KMS-11 (cell line): ENCODE results near the gene LDLRAD3.

Experiments used
- H2AFZ ChIP-seq: fragments of 200-600 bp; sonication (generic); 2 replicates; pipeline ENCODE4 v1.6.1; 2016; ENCODE audit warnings: antibody characterized with exemption, mixed run types, low read depth
- H3K27ac ChIP-seq: fragments of 200-600 bp; sonication (generic); 2 replicates; pipeline ENCODE4 v1.6.1; 2016; ENCODE audit warnings: mild to moderate bottlenecking, mixed run types
- H3K27me3 ChIP-seq: fragments of 200-600 bp; sonication (generic); 2 replicates; pipeline ENCODE4 v1.6.1; 2017; ENCODE audit warnings: mild to moderate bottlenecking, low read depth, mixed run types, moderate library complexity; ENCODE audit not compliant: insufficient read depth
- H3K36me3 ChIP-seq: fragments of 200-600 bp; sonication (generic); 2 replicates; pipeline ENCODE4 v1.6.1; 2017; ENCODE audit warnings: mild to moderate bottlenecking, mixed run types; ENCODE audit not compliant: insufficient read depth
- H3K4me1 ChIP-seq: fragments of 200-600 bp; sonication (generic); 2 replicates; pipeline ENCODE4 v1.6.1; 2016; ENCODE audit warnings: mild to moderate bottlenecking, low read depth, mixed run types; ENCODE audit not compliant: poor library complexity, severe bottlenecking
- H3K4me2 ChIP-seq: fragments of 200-600 bp; sonication (generic); 2 replicates; pipeline ENCODE4 v1.7.0; 2016; ENCODE audit warnings: mild to moderate bottlenecking, mixed run types
- H3K4me3 ChIP-seq: fragments of 200-600 bp; sonication (generic); IDR thresholded peaks from 2 replicates; pipeline ENCODE4 v1.6.1; 2017; ENCODE audit warnings: low read depth, low read length, mixed read lengths; ENCODE audit not compliant: insufficient read depth
- H3K79me2 ChIP-seq: fragments of 200-600 bp; sonication (generic); 2 replicates; pipeline ENCODE4 v1.6.1; 2016; ENCODE audit warnings: low read depth, mixed run types; ENCODE audit not compliant: insufficient read depth
- H3K9ac ChIP-seq: fragments of 200-600 bp; sonication (generic); 2 replicates; pipeline ENCODE4 v1.6.1; 2016; ENCODE audit warnings: mild to moderate bottlenecking, mixed run types
- H4K20me1 ChIP-seq: fragments of 200-600 bp; sonication (generic); 2 replicates; pipeline ENCODE4 v1.6.1; 2016; ENCODE audit warnings: mild to moderate bottlenecking, mixed run types; ENCODE audit not compliant: insufficient read depth
- TF ChIP-seq, protein P1 (sequence below): fragments of 200-600 bp; sonication (generic); conservative IDR thresholded peaks from 2 replicates; pipeline ENCODE4 v1.6.1; 2017; ENCODE audit warnings: low read depth, mild to moderate bottlenecking, antibody characterized with exemption, low read length, moderate library complexity, mixed read lengths

Gene LDLRAD3

DNA sequence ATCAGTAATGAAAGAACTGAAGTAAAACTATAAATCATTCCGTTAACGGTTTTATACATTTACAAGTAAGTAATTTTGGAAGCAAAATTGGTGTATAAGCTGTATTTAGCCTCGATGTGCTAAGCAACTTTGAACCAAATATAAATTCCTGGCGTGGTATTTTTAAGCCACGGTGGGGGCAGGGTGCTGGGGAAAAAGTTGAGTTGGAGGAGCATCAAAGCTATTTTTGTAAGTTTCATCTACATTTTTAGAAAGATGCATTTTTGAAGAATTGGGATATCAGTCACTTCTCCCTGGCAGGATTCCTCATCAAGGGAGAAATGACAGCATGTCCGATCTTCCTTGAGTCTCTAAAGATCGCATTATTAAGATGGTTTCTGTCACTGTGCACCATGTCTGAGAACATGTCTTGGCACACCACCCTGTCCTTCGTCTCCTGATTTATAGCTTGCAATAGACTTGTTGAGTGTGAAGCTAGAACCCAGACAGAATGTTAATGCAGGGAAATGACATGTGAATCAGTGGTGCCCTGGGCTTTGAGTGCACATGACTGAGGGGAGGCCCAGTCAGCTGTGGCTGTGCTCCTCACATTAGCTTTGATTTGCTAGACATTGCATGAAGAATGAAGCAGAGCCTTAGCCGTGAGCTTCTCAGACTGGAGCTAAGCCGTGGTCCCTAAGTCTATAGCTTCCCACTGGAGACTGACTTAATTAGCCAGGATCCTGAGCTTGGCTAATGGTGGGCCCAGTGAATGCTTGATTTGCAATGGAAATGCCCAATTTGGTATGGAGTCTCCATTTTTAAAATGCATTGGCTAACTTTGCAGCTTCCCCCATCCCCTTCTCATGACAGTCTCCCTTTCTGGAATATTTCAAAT is 218.4 kb downstream of the LDLRAD3 start:
- Histone ChIP-seq H4K20me1 (no peaks in the 10 kb centered on the region), H3K36me3 (no peaks in the 10 kb centered on the region), H3K9ac (no peak overlapping the region), H3K79me2 (no peaks in the 10 kb centered on the region), H3K27ac (no peak overlapping the region), H3K4me2 (no peak overlapping the region), H3K27me3 (no peaks in the 10 kb centered on the region), H2AFZ (no peak overlapping the region), H3K4me3 (no peak overlapping the region), H3K4me1 (no peaks in the 10 kb centered on the region)
- TF ChIP-seq, protein P1, sequence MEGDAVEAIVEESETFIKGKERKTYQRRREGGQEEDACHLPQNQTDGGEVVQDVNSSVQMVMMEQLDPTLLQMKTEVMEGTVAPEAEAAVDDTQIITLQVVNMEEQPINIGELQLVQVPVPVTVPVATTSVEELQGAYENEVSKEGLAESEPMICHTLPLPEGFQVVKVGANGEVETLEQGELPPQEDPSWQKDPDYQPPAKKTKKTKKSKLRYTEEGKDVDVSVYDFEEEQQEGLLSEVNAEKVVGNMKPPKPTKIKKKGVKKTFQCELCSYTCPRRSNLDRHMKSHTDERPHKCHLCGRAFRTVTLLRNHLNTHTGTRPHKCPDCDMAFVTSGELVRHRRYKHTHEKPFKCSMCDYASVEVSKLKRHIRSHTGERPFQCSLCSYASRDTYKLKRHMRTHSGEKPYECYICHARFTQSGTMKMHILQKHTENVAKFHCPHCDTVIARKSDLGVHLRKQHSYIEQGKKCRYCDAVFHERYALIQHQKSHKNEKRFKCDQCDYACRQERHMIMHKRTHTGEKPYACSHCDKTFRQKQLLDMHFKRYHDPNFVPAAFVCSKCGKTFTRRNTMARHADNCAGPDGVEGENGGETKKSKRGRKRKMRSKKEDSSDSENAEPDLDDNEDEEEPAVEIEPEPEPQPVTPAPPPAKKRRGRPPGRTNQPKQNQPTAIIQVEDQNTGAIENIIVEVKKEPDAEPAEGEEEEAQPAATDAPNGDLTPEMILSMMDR, result no peak

DNA sequence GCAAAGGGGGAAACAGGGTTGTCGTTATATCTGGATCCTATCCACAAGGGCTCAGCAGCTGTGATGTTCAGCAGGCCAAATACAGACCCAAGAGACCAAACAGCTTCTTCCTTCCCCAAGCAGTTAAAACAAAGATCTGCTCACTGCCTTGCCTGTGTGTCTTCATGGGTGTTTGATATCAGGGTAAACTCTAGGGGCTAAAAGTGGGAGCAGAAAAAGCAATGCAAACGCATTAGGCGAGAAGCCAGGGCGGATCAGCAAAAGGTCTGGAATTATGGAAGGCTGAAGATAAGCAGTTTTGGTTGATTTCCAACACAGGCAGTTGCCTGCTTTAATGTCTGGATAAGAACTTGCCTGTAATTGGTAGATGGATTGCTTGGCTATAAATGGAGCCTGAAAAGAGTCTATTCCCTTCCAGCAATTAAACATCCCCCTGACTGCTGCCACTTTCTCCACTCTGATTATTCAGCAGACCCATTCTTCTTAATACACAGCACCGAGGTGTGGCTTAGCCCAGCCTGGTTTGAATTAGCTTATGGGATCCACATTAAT is 219.1 kb downstream of the LDLRAD3 start:
- Histone ChIP-seq H3K9ac (no peak overlapping the region), H3K27ac (no peak overlapping the region), H3K4me1 (no peaks in the 10 kb centered on the region), H3K79me2 (no peaks in the 10 kb centered on the region), H3K36me3 (no peaks in the 10 kb centered on the region), H2AFZ (no peak overlapping the region), H3K4me3 (no peak overlapping the region), H3K4me2 (no peak overlapping the region), H3K27me3 (no peaks in the 10 kb centered on the region), H4K20me1 (no peaks in the 10 kb centered on the region)
- TF ChIP-seq, protein P1, result no peak

DNA sequence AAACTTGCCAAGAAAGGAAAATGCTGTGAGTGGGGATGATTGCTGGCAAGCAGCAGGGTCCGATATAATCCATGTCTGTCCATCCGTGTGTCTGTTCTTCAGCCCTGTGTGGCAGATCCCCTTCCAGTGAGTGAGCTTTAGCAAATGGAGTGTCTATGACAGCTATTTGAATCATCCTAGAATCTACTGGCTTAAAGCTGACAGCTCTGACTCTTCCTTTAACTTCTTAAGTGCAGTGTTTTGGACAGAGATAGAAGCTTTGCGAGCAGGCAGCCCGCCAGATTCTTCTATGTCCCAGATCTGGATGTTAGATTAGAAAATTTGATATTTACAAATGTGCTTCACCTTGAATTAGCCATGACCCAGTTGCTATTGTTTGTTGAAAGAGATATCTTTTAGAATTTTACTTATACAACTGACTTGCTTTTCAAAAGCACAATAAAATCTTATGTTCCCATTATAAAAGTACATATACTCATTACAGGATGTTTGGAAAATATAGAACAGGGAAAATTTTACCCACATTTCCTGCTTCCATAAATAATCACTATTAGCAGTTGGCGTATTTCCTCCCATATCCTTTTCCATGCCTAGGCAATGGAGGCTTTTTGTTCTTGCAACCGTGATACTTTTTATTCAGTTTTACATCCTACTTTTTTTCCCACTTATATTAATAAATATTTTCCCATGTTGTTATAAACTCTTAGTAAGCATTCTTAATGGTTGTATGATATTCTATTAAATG is 220.8 kb downstream of the LDLRAD3 start:
- no peaks in the 10 kb centered on the region for H3K79me2 ChIP-seq
- H3K4me3 ChIP-seq, result no peak overlapping the region
- H3K4me1 ChIP-seq, result no peaks in the 10 kb centered on the region
- H2AFZ ChIP-seq, result no peak overlapping the region
- H3K4me2 ChIP-seq, result no peak overlapping the region
- TF ChIP-seq, protein P1, result no peak
- H4K20me1 ChIP-seq, result no peaks in the 10 kb centered on the region
- H3K36me3 ChIP-seq, result no peaks in the 10 kb centered on the region
- no peak overlapping the region for H3K27ac ChIP-seq
- no peaks in the 10 kb centered on the region for H3K27me3 ChIP-seq
- H3K9ac ChIP-seq, result no peak overlapping the region

DNA sequence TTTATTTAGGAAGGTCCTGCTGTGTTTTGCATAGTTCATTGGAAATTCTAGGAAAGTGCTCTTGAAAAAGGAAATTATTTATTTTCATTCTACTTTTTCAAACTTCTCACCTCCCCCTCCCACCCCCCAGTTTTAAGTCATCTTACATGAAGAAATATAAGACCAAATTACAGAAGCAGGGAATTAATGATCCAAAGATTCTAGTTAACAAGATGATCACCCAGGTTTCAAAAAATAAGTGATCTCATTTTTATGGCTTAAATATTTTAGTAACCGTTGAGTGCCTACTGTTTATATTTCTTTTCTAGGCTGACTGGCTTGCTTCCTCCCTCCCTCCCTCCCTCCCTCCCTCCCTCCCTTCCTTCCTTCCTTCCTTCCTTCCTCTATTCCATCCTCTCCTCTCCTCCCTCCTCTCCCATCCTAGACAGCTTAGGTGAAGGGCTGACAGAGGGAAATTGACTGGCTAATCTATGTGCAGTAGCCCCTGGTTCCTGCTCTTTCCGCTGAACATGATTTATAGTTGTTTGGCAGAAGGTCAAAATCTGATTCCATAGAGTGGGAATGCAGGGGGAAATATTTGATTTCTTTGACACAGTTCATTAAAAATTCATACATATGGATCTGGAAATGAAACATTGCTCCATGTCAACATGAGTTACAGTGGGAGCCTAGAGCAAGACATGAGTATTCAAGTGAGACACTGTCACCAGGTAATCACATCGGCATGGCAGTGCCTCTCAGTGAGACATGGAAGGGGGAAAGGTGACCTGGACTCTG is 221.9 kb downstream of the LDLRAD3 start:
- H3K4me2 ChIP-seq, result no peak overlapping the region
- TF ChIP-seq, protein P1, result no peak
- H2AFZ ChIP-seq, result no peak overlapping the region
- no peak overlapping the region for H3K27ac ChIP-seq
- no peaks in the 10 kb centered on the region for H3K36me3 ChIP-seq
- no peak overlapping the region for H3K9ac ChIP-seq
- no peaks in the 10 kb centered on the region for H3K4me1 ChIP-seq
- no peaks in the 10 kb centered on the region for H4K20me1 ChIP-seq
- no peaks in the 10 kb centered on the region for H3K27me3 ChIP-seq
- no peaks in the 10 kb centered on the region for H3K79me2 ChIP-seq
- no peak overlapping the region for H3K4me3 ChIP-seq
